Activated B cell treated with CpG ODN at 0.5 μM for 24 hours (primary cell): Measurements from ENCODE around the gene SLC39A13. TPM values are rescaled to one million over a fixed set of nuclear protein-coding genes. Genes with fewer than 3 reads are reported as not detected.

Experiments
- ATAC-seq: fragments of 200-7000 bp; cut with Tn5 transposase; one replicate; pipeline ENCODE4 v1.10.0; 2021; ENCODE audit warnings: low read depth, mild to moderate bottlenecking, moderate library complexity
- CTCF ChIA-PET: fragments of 350-600 bp; sonication (Branson Sonifier 250); formaldehyde crosslinking; loops from one replicate; lab custom pipeline; 2021; ENCODE audit warnings: antibody characterized with exemption; lab: Charles Lee
- POLR2A ChIA-PET: fragments of 350-600 bp; sonication (Branson Sonifier 250); formaldehyde crosslinking; loops from one replicate; lab custom pipeline; 2021; ENCODE audit warnings: antibody characterized with exemption; lab: Charles Lee
- DNase-seq: peaks from one replicate; pipeline ENCODE4 v3.0.0; 2022
- H3K27ac Mint-ChIP-seq: one replicate; pipeline ENCODE4 v1.8.0; 2020; ENCODE audit warnings: mixed read lengths
- H3K27me3 Mint-ChIP-seq: one replicate; pipeline ENCODE4 v1.8.0; 2021; ENCODE audit warnings: mixed read lengths
- H3K36me3 Mint-ChIP-seq: one replicate; pipeline ENCODE4 v1.8.0; 2021; ENCODE audit warnings: low read depth, mixed read lengths
- H3K4me1 Mint-ChIP-seq: one replicate; pipeline ENCODE4 v1.8.0; 2021; ENCODE audit warnings: mixed read lengths
- H3K4me3 Mint-ChIP-seq: one replicate; pipeline ENCODE4 v1.8.0; 2020; ENCODE audit warnings: mild to moderate bottlenecking, mixed read lengths
- H3K9me3 Mint-ChIP-seq: one replicate; pipeline ENCODE4 v1.8.0; 2020; ENCODE audit warnings: mixed read lengths
- intact Hi-C: fragments of 100-400 bp; cut with micrococcal nuclease; formaldehyde crosslinking; loops from one replicate; pipeline ENCODE4 v1.15.1; 2024
- total RNA-seq: library from RNA; stranded (reverse); gene quantifications from 2 replicates; pipeline ENCODE4 v1.2.3, GENCODE V29; 2022
- TF ChIP-seq, protein P1 (sequence below): fragments of 200-600 bp; IDR thresholded peaks from one replicate; pipeline ENCODE4 v1.8.0; 2022; ENCODE audit warnings: antibody characterized with exemption, mild to moderate bottlenecking

The SLC39A13 gene
- total RNA-seq, 1 donor from 2014 or later = 27.5 TPM

- CTCF ChIA-PET = no interaction called here
Measured at GRCh38 chr11:47447906-47448305, 39.5 kb downstream of the SLC39A13 start.

GRCh38 chr11:47448566-47449427, 40.4 kb downstream of the SLC39A13 start, which contains the start of gene RAPSN:
Gene RAPSN (minus strand): TSS chr11:47449136. CDS start chr11:47448964, 172 bp downstream.
- Mint-ChIP-seq H3K27ac (no peak within 1 kb of the TSS), H3K9me3 (no peaks in the 10 kb centered on the region), H3K4me3 (no peak within 1 kb of the TSS), H3K27me3 (no peaks in the 10 kb centered on the region), H3K36me3 (no peaks in the 10 kb centered on the region), H3K4me1 (no peaks in the 10 kb centered on the region)
- ChIA-PET POLR2A (no interaction called here), CTCF (no interaction called here)
- ATAC-seq (no peak), DNase-seq (no peak)
- TF ChIP-seq, protein P1, sequence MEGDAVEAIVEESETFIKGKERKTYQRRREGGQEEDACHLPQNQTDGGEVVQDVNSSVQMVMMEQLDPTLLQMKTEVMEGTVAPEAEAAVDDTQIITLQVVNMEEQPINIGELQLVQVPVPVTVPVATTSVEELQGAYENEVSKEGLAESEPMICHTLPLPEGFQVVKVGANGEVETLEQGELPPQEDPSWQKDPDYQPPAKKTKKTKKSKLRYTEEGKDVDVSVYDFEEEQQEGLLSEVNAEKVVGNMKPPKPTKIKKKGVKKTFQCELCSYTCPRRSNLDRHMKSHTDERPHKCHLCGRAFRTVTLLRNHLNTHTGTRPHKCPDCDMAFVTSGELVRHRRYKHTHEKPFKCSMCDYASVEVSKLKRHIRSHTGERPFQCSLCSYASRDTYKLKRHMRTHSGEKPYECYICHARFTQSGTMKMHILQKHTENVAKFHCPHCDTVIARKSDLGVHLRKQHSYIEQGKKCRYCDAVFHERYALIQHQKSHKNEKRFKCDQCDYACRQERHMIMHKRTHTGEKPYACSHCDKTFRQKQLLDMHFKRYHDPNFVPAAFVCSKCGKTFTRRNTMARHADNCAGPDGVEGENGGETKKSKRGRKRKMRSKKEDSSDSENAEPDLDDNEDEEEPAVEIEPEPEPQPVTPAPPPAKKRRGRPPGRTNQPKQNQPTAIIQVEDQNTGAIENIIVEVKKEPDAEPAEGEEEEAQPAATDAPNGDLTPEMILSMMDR = no peak
- intact Hi-C loops = no loop called here

More at GRCh38 chr11:47447906-47448305, 39.5 kb downstream of the SLC39A13 start:
- ATAC-seq = no peak
- H3K27me3 Mint-ChIP-seq = no peaks in the 10 kb centered on the region
- POLR2A ChIA-PET = no interaction called here
- H3K27ac Mint-ChIP-seq = no peak overlapping the region
- H3K4me1 Mint-ChIP-seq = no peaks in the 10 kb centered on the region
- TF ChIP-seq, protein P1 = no peak
- intact Hi-C loops = no loop called here
- no peak overlapping the region for H3K4me3 Mint-ChIP-seq
- DNase-seq = no peak
- no peaks in the 10 kb centered on the region for H3K9me3 Mint-ChIP-seq
- no peaks in the 10 kb centered on the region for H3K36me3 Mint-ChIP-seq

DNA sequence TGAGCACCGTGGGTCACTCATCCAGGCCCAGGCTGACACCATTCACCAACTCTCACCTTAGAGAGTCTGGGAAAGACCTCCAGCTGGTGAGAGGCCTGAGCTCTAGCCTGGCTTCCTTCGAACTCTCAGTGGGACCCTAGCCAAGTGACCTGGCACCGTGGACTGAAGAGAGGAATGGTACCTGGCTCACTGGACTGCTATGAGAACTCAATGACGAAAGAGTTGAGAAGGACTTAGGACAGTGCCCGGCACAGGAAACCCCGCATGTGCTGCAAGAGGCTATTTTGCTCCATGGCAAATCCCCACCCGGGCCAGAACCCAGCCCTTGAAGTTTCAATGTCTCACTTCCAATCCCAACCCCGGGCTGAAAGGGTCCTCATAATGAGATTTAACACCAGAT, 41.2 kb downstream of the SLC39A13 start:
- peaks cover 5% of the 10 kb centered on the region for H3K4me1 Mint-ChIP-seq
- ATAC-seq (no peak), DNase-seq (no peak)
- H3K27me3 Mint-ChIP-seq = no peaks in the 10 kb centered on the region
- ChIA-PET CTCF (no interaction called here), POLR2A (no interaction called here)
- H3K9me3 Mint-ChIP-seq = no peaks in the 10 kb centered on the region
- H3K27ac Mint-ChIP-seq = no peak overlapping the region
- intact Hi-C loops = no loop called here
- no peak overlapping the region for H3K4me3 Mint-ChIP-seq
- TF ChIP-seq, protein P1 = no peak
- no peaks in the 10 kb centered on the region for H3K36me3 Mint-ChIP-seq

GRCh38 chr11:47451436-47451835, 43.0 kb downstream of the SLC39A13 start:
- Mint-ChIP-seq H3K4me1 (peaks cover 5% of the 10 kb centered on the region), H3K9me3 (no peaks in the 10 kb centered on the region), H3K36me3 (no peaks in the 10 kb centered on the region), H3K27me3 (no peaks in the 10 kb centered on the region), H3K27ac (no peak overlapping the region), H3K4me3 (no peak overlapping the region)
- TF ChIP-seq, protein P1 = no peak
- intact Hi-C loops = no loop called here
- ChIA-PET POLR2A (no interaction called here), CTCF (no interaction called here)
- ATAC-seq (no peak), DNase-seq (no peak)

DNA sequence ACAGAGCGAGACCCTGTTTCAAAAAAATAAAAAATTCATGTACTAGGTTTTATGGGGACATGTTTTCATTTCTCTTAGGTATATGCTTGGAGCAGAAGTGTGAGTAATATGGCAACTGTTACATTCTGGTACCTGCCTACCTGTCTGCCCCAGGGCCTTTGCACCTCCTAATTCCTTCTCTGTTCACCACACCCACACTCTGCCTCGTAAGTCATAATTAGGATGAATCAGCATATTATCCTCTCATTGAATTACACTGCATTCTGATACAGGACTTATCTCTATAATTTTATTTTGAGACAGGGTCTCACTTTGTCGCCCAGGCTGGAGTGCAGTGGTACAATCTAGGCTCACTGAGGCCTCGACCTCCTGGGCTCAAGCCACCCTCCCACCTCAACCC, 43.6 kb downstream of the SLC39A13 start:
- Mint-ChIP-seq H3K9me3 (no peaks in the 10 kb centered on the region), H3K27me3 (no peaks in the 10 kb centered on the region), H3K4me1 (peaks cover 5% of the 10 kb centered on the region), H3K27ac (no peak overlapping the region), H3K36me3 (no peaks in the 10 kb centered on the region), H3K4me3 (no peak overlapping the region)
- POLR2A ChIA-PET = no interaction called here
- intact Hi-C loops = no loop called here
- ATAC-seq (no peak), DNase-seq (no peak)
- CTCF ChIA-PET = no interaction called here
- TF ChIP-seq, protein P1 = no peak
